B cell (primary cell): Measurements from ENCODE around the gene ZNF438.

Experiments used
- CTCF ChIP-seq: fragments of 200-600 bp; IDR thresholded peaks from one replicate; pipeline ENCODE4 v1.8.0; 2022; ENCODE audit warnings: antibody characterized with exemption, mild to moderate bottlenecking
- EZH2 ChIP-seq: IDR thresholded peaks from 2 replicates; pipeline ENCODE4 v1.6.1; 2012; ENCODE audit warnings: borderline replicate concordance, low read depth, mild to moderate bottlenecking, moderate library complexity, low read length; ENCODE audit not compliant: insufficient read depth, poor library complexity, severe bottlenecking

- no peak for TF ChIP-seq CTCF
- no peak for TF ChIP-seq EZH2
Measured at GRCh38 chr10:30893208-30893607, 138.5 kb downstream of the ZNF438 start.
